ENCODE measurements around the gene ATN1. TPM values are rescaled to one million over a fixed set of nuclear protein-coding genes. Genes with fewer than 3 reads are reported as not detected.

Gene ATN1
- total and polyA plus RNA-seq, 9 of the 15 experiments (the other 6 are each of a cell fraction or from before 2014, with no cell fraction given) = 0.15 to 49.8 (median 2.7) TPM

- TF ChIP-seq TRIM25 (IDR thresholded peaks at IDR 0.05; ENCODE audit: borderline replicate concordance) (no peak), BRD9 (IDR thresholded peaks at IDR 0.05; ENCODE audit: low read depth, partially characterized antibody) (peak; percentile 91), FOXO4 (CRISPR knock-in tag; IDR thresholded peaks at IDR 0.05) (no peak), TSHZ1 (CRISPR knock-in tag; IDR thresholded peaks at IDR 0.05) (no peak), POLR3A (IDR thresholded peaks at IDR 0.05; ENCODE audit: borderline replicate concordance, extremely low read depth, insufficient read depth, insufficient read length) (no peak), ZNF586 (CRISPR knock-in tag; conservative IDR thresholded peaks at IDR 0.05) (no peak), ZC3H4 (CRISPR knock-in tag; IDR thresholded peaks at IDR 0.05; ENCODE audit: borderline replicate concordance) (no peak), ZBED1 (IDR thresholded peaks at IDR 0.05) (no peak), ZNF696 (CRISPR knock-in tag; conservative IDR thresholded peaks at IDR 0.05) (no peak), KHSRP (IDR thresholded peaks at IDR 0.05) (no peak), ZNF212 (CRISPR knock-in tag; IDR thresholded peaks at IDR 0.05) (0 out of 2 replicates have a peak, but pooled peaks have one; percentile 11), OTX1 (CRISPR knock-in tag; IDR thresholded peaks at IDR 0.05) (no peak), RERE (CRISPR knock-in tag; IDR thresholded peaks at IDR 0.05; ENCODE audit: borderline replicate concordance) (no peak), ZBTB7A (IDR thresholded peaks at IDR 0.05; ENCODE audit: borderline replicate concordance, control insufficient read depth, low read depth, low read length) (no peak)
These were observed 36.7 kb upstream of the ATN1 start (continued) for GRCh38 chr12:6890789-6891645.

All from K562 (cell line).